HG03469 (cell line): ENCODE data around the gene SDHAF2.

ENCODE experiments used
- ATAC-seq: cut with Tn5 transposase; IDR thresholded peaks from one replicate; pipeline ENCODE4 v1.9.1; 2021; ENCODE audit warnings: mild to moderate bottlenecking, moderate library complexity, moderate number of reproducible peaks; ENCODE audit not compliant: unreplicated experiment

Gene SDHAF2

GRCh38 chr11:61495801-61496601 lies 66.1 kb downstream of the SDHAF2 start:
- ATAC-seq: no peak
